Naive thymus-derived CD8-positive, alpha-beta T cell (primary cell): ENCODE data around the gene MGRN1. TPM values are rescaled to one million over a fixed set of nuclear protein-coding genes. Genes with fewer than 3 reads are reported as not detected.

ENCODE experiments used
- ATAC-seq, 2 donors: fragments of 150-1000 bp; cut with Tn5 transposase in 1 of 2; sonication (Bioruptor Pico), chemical (Tn5 transposase) in 1 of 2; 1 replicate in 1 of 2; 2 replicates in 1 of 2; pipeline ENCODE4 v1.10.0; 2021; ENCODE audit warnings: mild to moderate bottlenecking in 2 of 2, moderate library complexity in 2 of 2
- POLR2A ChIA-PET: fragments of 350-600 bp; sonication (Branson Sonifier 250); formaldehyde crosslinking; loops from one replicate; lab custom pipeline; 2021; ENCODE audit warnings: antibody characterized with exemption; lab: Charles Lee
- DNase-seq, 10 donors: peaks; one replicate each; pipeline versions ENCODE4 v3.0.0 to v3.0.0-alpha.2; 2020 to 2022
- H3K27ac Mint-ChIP-seq, 10 donors: one replicate each; pipeline ENCODE4 v1.8.0; 2020 to 2022; ENCODE audit warnings: mild to moderate bottlenecking in 10 of 10, mixed read lengths in 10 of 10, moderate library complexity in 4 of 10, inconsistent platforms in 1 of 10
- H3K27me3 Mint-ChIP-seq, 5 donors: one replicate each; pipeline ENCODE4 v1.8.0; 2021 to 2022; ENCODE audit warnings: mixed read lengths in 5 of 5
- H3K36me3 Mint-ChIP-seq, 3 donors: one replicate each; pipeline ENCODE4 v1.8.0; 2020 to 2022; ENCODE audit warnings: mixed read lengths in 3 of 3, mild to moderate bottlenecking in 2 of 3, inconsistent platforms in 1 of 3
- H3K4me1 Mint-ChIP-seq, 4 donors: one replicate each; pipeline ENCODE4 v1.8.0; 2021 to 2022; ENCODE audit warnings: mixed read lengths in 4 of 4
- H3K4me3 Mint-ChIP-seq, 10 donors: one replicate each; pipeline ENCODE4 v1.8.0; 2020 to 2022; ENCODE audit warnings: mild to moderate bottlenecking in 10 of 10, mixed read lengths in 10 of 10, moderate library complexity in 6 of 10, inconsistent platforms in 1 of 10
- H3K9me3 Mint-ChIP-seq, 9 donors: one replicate each; pipeline ENCODE4 v1.8.0; 2020 to 2022; ENCODE audit warnings: mixed read lengths in 9 of 9, mild to moderate bottlenecking in 3 of 9, inconsistent platforms in 1 of 9, moderate library complexity in 1 of 9
- polyA plus RNA-seq, 3 donors: library from polyadenylated mRNA; unstranded; fragments of 300-500 nt; fragmentation: Illumina TruSeq; gene quantifications; one replicate each; pipeline ENCODE4 v1.2.3, GENCODE V29; 2021
- total RNA-seq, 8 experiments: library from RNA in 2 of 8; stranded (reverse) in 2 of 8; gene quantifications; one replicate each; pipeline ENCODE4 v1.2.3 and lab custom pipeline; 2021 to 2026

Gene MGRN1
- total and polyA plus RNA-seq, 5 experiments from 2014 or later = 4.5 to 70.5 (median 5.8) TPM

- Mint-ChIP-seq H3K36me3 (peaks cover 0 to 51% (median 7%) of the 10 kb centered on the region in 3 donors), H3K4me1 (peaks cover 0 to 16% (median 2%) of the 10 kb centered on the region in 4 donors), H3K9me3 (no peaks in the 10 kb centered on the region), H3K27ac (peak overlapping the region in 1 of 10 donors; percentile 25), H3K4me3 (peak overlapping the region in 1 of 10 donors; percentile 47), H3K27me3 (no peaks in the 10 kb centered on the region)
- ATAC-seq (no peak), DNase-seq (no peak)
- POLR2A ChIA-PET = interaction anchor here (1.3 to 2.7 kb wide), 2 partner anchors 8 to 15 kb away, joined by 5 to 8 read pairs; partner anchors contain the start of gene NUDT16L1
These were observed 77.3 kb downstream of the MGRN1 start for GRCh38 chr16:4701791-4702465.

- peaks cover 0 to 17% (median 3%) of the 10 kb centered on the region in 4 donors for H3K4me1 Mint-ChIP-seq
- peaks cover 0 to 55% (median 10%) of the 10 kb centered on the region in 3 donors for H3K36me3 Mint-ChIP-seq
- POLR2A ChIA-PET = interaction anchor here (1.3 to 2.7 kb wide), 2 partner anchors 9 to 15 kb away, joined by 5 to 8 read pairs; partner anchors contain the start of gene NUDT16L1
- ATAC-seq (no peak), DNase-seq (no peak)
- no peak overlapping the region for H3K4me3 Mint-ChIP-seq
- no peaks in the 10 kb centered on the region for H3K27me3 Mint-ChIP-seq
- no peaks in the 10 kb centered on the region for H3K9me3 Mint-ChIP-seq
- no peak overlapping the region for H3K27ac Mint-ChIP-seq
These were observed 77.8 kb downstream of the MGRN1 start for GRCh38 chr16:4702466-4702808.

GRCh38 chr16:4703906-4704305 lies 79.3 kb downstream of the MGRN1 start:
- POLR2A ChIA-PET = interaction anchor here (1.4 to 2.7 kb wide), 2 partner anchors 10 to 12 kb away, joined by 4 to 8 read pairs; partner anchors contain the start of gene NUDT16L1
- DNase-seq (no peak), ATAC-seq (no peak)
- Mint-ChIP-seq H3K27me3 (no peaks in the 10 kb centered on the region), H3K4me1 (peaks cover 0 to 17% (median 3%) of the 10 kb centered on the region in 4 donors), H3K36me3 (peaks cover 0 to 62% (median 18%) of the 10 kb centered on the region in 3 donors), H3K27ac (peak overlapping the region in 1 of 10 donors; percentile 52), H3K4me3 (no peak overlapping the region), H3K9me3 (no peaks in the 10 kb centered on the region)

- peak overlapping the region in 2 of 10 donors; percentile 8 to 25 for H3K27ac Mint-ChIP-seq
- ATAC-seq (no peak), DNase-seq (no peak)
- H3K36me3 Mint-ChIP-seq = peaks cover 0 to 58% (median 19%) of the 10 kb centered on the region in 3 donors
- no peaks in the 10 kb centered on the region for H3K27me3 Mint-ChIP-seq
- H3K4me3 Mint-ChIP-seq = no peak overlapping the region
- peaks cover 0 to 14% (median 3%) of the 10 kb centered on the region in 4 donors for H3K4me1 Mint-ChIP-seq
- POLR2A ChIA-PET = interaction anchor here (1.1 to 1.5 kb wide), 3 partner anchors 9 to 12 kb away, joined by 3 to 7 read pairs (median 4); partner anchors contain the start of gene NUDT16L1
- no peaks in the 10 kb centered on the region for H3K9me3 Mint-ChIP-seq
These were observed 79.9 kb downstream of the MGRN1 start for GRCh38 chr16:4704491-4704890.

GRCh38 chr16:4704913-4705312 lies 80.3 kb downstream of the MGRN1 start:
- peaks cover 0 to 11% (median 3%) of the 10 kb centered on the region in 4 donors for H3K4me1 Mint-ChIP-seq
- no peaks in the 10 kb centered on the region for H3K9me3 Mint-ChIP-seq
- peak overlapping the region in 2 of 10 donors; percentile 8 to 48 for H3K27ac Mint-ChIP-seq
- H3K36me3 Mint-ChIP-seq = peaks cover 0 to 58% (median 23%) of the 10 kb centered on the region in 3 donors
- H3K27me3 Mint-ChIP-seq = no peaks in the 10 kb centered on the region
- POLR2A ChIA-PET = interaction anchor here (1.1 to 1.5 kb wide), 3 partner anchors 9 to 11 kb away, joined by 3 to 7 read pairs (median 4); partner anchors contain the start of gene NUDT16L1
- no peak for DNase-seq
- ATAC-seq = no peak
- no peak overlapping the region for H3K4me3 Mint-ChIP-seq

GRCh38 chr16:4706871-4707270 lies 82.2 kb downstream of the MGRN1 start:
- Mint-ChIP-seq H3K9me3 (no peaks in the 10 kb centered on the region), H3K4me3 (no peak overlapping the region), H3K27me3 (no peaks in the 10 kb centered on the region), H3K36me3 (peaks cover 0 to 67% (median 31%) of the 10 kb centered on the region in 3 donors), H3K27ac (no peak overlapping the region), H3K4me1 (peaks cover 0 to 4% (median 1%) of the 10 kb centered on the region in 4 donors)
- ATAC-seq = no peak
- DNase-seq = no peak
- POLR2A ChIA-PET = interaction anchor here (0.9 to 1.4 kb wide), 3 partner anchors 9 to 28 kb away, joined by 3 read pairs; partner anchors contain the start of genes ANKS3, DNAAF8 and NUDT16L1

GRCh38 chr16:4709481-4709880 lies 84.9 kb downstream of the MGRN1 start:
- Mint-ChIP-seq H3K4me3 (no peak overlapping the region), H3K36me3 (peaks cover 0 to 78% (median 35%) of the 10 kb centered on the region in 3 donors)
- POLR2A ChIA-PET = interaction anchor here (1.4 kb wide), 1 partner anchor 16 kb away, joined by 6 read pairs; the partner anchor contains the start of gene NUDT16L1

GRCh38 chr16:4713663-4714501 lies 89.3 kb downstream of the MGRN1 start:
- ATAC-seq (no peak), DNase-seq (no peak)
- peaks cover 0 to 1% (median 0%) of the 10 kb centered on the region in 4 donors for H3K4me1 Mint-ChIP-seq
- H3K4me3 Mint-ChIP-seq = no peak overlapping the region
- H3K9me3 Mint-ChIP-seq = no peaks in the 10 kb centered on the region
- POLR2A ChIA-PET = interaction anchor here (0.8 kb wide), 1 partner anchor 14 kb away, joined by 5 read pairs; no protein-coding TSS in a partner anchor
- peak overlapping the region in 2 of 10 donors; percentile 28 to 62 for H3K27ac Mint-ChIP-seq
- H3K27me3 Mint-ChIP-seq = no peaks in the 10 kb centered on the region
- H3K36me3 Mint-ChIP-seq = peaks cover 0 to 60% (median 19%) of the 10 kb centered on the region in 3 donors

More at GRCh38 chr16:4709481-4709880, 84.9 kb downstream of the MGRN1 start:
- Mint-ChIP-seq H3K4me1 (peaks cover 0 to 5% (median 1%) of the 10 kb centered on the region in 4 donors), H3K27ac (no peak overlapping the region), H3K27me3 (no peaks in the 10 kb centered on the region), H3K9me3 (no peaks in the 10 kb centered on the region)
- DNase-seq = no peak
- no peak for ATAC-seq

- POLR2A ChIA-PET = interaction anchor here (0.8 kb wide), 1 partner anchor 15 kb away, joined by 5 read pairs; no protein-coding TSS in a partner anchor
- peak overlapping the region in 1 of 10 donors; percentile 29 for H3K27ac Mint-ChIP-seq
- DNase-seq (no peak), ATAC-seq (no peak)
- H3K27me3 Mint-ChIP-seq = no peaks in the 10 kb centered on the region
- peaks cover 0 to 56% (median 13%) of the 10 kb centered on the region in 3 donors for H3K36me3 Mint-ChIP-seq
- peaks cover 0 to 1% (median 0%) of the 10 kb centered on the region in 4 donors for H3K4me1 Mint-ChIP-seq
- H3K9me3 Mint-ChIP-seq = no peaks in the 10 kb centered on the region
- H3K4me3 Mint-ChIP-seq = no peak overlapping the region
These were observed 90.4 kb downstream of the MGRN1 start for GRCh38 chr16:4714996-4715395.

- Mint-ChIP-seq H3K4me3 (no peak overlapping the region), H3K27ac (peak overlapping the region in 1 of 10 donors; percentile 28), H3K9me3 (no peaks in the 10 kb centered on the region), H3K36me3 (peaks cover 0 to 53% (median 6%) of the 10 kb centered on the region in 3 donors), H3K4me1 (no peaks in the 10 kb centered on the region), H3K27me3 (no peaks in the 10 kb centered on the region)
- DNase-seq = no peak
- ATAC-seq = no peak
- POLR2A ChIA-PET = no interaction called here
These were observed 93.8 kb downstream of the MGRN1 start for GRCh38 chr16:4718466-4718865.

GRCh38 chr16:4723071-4723767 lies 98.6 kb downstream of the MGRN1 start:
- Mint-ChIP-seq H3K4me3 (no peak overlapping the region), H3K4me1 (peaks cover 0 to 2% (median 0%) of the 10 kb centered on the region in 4 donors), H3K9me3 (no peaks in the 10 kb centered on the region), H3K36me3 (peaks cover 0 to 58% (median 7%) of the 10 kb centered on the region in 3 donors), H3K27ac (peak overlapping the region in 3 of 10 donors; percentile 36 to 89 (median 62)), H3K27me3 (no peaks in the 10 kb centered on the region)
- DNase-seq = no peak
- ATAC-seq = no peak
- POLR2A ChIA-PET = interaction anchor here (3.5 kb wide), 1 partner anchor 11 kb away, joined by 14 read pairs; the partner anchor contains the start of genes ANKS3 and DNAAF8
